HG02571 (cell line): ENCODE measurements around the gene AGO1.
"Not testable (repeated sequence)": the region's sequence is repeated elsewhere in the genome, so short reads cannot be mapped to it uniquely, and the experiment has no call there.

Source experiments
- ATAC-seq: cut with Tn5 transposase; IDR thresholded peaks from one replicate; pipeline ENCODE4 v1.9.1; 2021; ENCODE audit warnings: mild to moderate bottlenecking, moderate library complexity; ENCODE audit not compliant: unreplicated experiment

Gene AGO1

DNA sequence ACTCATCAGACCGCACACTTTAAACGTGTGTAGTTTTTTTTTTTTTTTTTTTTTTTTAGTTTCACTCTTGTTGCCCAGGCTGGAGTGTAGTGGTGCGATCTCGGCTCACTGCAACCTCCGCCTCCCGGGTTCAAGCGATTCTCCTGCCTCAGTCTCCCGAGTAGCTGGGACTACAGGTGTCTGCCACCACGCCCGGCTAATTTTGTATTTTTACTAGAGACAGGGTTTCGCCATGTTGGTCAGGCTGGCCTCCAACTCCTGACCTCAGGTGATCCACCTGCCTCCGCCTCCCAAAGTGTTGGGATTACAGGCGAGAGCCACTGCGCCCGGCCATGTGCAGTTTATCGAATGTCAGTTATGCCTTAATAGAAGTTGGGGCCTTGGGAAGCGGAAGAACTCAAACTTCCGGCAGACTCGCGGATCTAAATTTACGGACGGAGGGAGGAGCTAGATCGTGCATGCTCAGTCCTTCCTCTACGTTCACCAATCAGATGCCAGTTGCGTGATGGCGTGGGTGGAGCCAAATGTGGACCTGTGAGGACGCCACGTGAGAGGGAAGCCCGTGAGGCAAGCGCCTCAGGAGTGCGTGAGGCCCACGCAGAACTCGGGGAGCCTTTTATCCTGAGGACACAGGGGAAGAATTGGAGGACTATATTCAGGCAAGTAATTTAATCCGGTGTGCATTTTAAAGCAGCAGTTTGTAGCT is 13.6 kb upstream of the AGO1 start:
- ATAC-seq: not testable (repeated sequence)

DNA sequence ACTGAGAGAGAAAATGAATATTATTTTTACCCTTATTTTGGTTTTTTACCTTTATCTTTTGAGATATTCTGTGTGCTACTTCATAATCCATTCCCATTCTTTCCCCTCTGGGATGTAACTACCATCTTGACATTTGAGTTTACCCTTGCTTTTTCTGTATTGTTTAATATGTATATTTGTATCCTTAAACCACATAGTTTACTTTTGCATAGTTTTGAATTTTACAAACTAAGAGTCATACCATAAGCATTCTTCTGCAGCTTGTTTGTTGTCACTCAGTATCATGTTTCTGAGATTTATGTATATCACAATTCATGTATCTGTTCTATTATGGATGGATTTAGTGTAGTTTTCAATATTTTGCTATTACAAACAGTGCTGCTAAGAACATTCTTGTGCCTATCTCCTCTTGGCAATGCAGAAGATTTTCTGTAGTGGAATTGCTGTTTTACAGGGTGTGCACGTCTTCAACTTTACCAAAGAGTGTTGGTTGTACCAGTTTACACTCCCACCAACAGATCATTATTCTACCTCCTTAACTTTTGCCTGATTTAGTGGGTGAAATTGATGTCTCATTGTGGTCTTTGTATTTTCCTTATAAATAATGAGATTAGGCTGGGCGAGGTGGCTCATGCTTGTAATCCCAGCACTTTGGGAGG is 12.2 kb upstream of the AGO1 start:
- ATAC-seq: no peak

DNA sequence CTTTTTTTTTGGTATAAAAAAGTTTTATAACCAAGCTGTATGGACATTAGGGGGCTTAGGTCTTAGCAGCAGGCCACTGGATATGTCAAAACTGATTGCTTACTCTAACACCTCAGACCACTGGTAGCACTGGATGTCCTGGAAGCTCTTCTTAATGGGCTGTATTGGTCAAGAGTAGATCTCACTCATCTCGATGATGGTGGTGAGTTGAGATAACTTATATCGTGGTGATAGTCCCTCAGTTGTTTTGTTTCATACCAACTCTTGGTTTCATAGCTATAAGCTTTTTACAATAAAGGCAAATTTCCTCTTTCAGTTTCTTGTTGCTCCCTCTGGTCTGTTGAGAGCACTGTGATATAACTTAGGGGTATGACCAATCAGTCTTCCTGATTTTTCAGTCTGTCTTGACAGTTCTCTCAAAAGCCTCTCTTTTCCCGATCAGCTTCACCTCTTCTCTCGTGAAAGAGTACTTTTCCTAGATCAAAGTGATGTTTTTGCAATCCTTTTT is 9.7 kb upstream of the AGO1 start:
- ATAC-seq: no peak

DNA sequence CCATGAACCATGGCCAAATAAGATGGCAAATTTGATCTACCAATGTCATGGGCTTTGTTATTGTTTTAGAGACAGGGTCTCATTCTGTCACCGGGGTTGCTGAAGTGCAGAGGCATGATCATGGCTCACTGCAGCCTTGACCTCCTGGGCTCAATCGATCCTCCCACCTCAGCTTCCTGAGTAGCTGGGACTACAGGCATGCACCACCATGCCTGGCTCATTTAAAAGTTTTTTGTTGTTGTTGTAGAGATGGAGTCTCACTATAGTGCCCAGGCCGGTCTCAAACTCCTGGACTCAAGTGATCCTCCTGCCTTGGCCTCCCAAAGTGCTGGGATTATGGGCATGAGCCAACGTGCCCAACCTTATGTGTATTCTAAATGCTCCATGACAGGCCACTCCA is 8.9 kb upstream of the AGO1 start:
- ATAC-seq: not testable (repeated sequence)

DNA sequence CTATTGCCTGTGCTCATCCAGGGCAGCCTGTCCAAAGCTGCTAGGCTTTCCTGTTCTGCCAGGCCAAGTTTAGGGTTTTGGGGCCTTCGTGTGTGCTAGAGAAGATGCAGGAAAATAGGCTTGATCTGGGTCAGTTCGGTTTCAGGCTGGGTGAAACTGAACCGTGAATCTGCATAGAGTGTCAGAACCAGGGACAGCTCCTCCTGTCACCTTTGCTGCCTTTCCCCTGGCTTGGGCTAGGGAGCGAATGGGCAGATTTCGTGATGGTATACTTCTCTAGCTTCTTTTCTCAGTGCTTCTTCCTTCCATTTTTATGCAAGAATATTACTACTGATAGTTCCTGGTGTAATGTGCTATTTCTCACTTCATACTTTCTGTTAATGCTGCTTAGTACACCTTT is 6.0 kb upstream of the AGO1 start:
- no peak for ATAC-seq

DNA sequence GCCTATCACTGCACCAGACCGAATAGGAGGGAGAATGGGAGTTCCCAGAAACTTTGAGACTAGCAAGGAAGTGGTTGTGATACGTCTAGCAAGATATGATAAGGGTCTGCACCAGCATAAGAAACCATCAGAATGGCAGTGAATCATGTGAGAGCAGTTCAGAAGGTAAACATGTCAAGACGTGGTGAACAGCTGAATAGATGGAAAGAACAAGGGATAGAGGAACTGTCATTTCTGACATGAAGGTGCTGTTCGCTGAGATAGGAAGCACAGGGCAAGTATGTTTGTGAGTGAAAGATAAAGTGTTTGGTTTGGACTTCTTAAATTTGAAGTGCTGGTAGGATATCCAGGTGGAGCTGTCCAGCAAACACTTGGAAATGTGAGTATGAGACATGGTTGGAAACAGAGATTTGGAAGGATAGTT is 1.1 kb upstream of the AGO1 start:
- ATAC-seq: no peak

DNA sequence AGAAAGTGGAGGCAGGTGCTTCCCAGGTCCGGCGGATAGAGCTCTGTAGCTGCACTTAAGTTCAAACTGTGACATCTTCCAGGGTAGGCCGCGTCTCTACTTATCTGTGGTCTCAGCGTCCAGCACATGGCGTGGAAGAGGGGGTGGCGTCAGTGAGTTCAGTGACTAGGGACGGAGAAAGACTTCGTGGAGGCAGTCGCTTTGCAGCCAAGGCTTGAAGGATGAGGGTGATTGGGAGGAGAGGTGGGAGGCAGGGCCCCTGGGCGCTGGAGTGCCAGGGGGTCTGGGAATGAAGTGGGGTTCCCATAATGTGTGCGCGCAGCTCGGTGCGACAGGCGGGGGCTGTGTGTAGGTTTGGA is 444 bp upstream of the AGO1 start:
- no peak for ATAC-seq

DNA sequence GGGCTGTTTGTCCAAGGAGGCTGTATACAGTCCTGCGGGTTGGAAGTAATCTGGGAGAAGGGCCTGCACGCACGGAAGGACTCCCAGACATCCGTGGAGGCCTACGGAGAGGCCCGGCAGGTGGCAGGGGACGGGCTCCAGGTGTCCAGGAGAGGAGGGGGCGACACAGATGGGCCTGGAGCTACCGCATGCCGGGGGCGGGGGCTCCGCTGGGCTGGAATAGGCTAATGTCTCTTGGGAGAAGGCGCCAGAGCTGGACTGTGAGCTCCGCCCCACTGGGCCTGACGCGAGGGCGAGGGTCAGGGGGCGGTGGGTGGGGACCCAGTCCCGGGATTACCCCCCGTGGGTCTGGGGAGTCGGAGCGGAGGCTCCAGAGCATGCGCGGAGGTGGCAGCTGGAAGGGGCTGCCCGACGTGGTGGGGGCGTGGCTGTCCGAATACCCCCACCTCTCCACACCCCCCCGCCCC is 659 bp downstream of the AGO1 start:
- ATAC-seq: no peak

DNA sequence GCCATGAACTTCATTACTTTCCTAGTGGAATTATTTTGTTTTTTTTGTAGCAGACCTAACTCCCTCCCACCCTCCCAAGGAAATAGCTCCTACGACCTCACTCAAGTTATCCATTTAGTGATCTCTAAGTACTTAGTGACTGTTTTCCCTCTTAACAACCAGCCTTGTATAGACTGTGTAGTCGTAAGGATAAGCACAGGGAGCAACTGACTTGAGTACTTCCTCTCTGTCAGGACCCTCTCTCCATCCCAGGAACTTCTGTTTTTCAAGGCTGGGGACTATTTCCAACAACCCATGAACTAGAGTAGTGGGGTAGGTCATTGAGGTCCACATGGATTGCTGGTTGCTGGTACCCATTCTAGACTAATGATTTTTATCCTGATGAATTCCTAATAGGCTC is 1.9 kb downstream of the AGO1 start:
- no peak for ATAC-seq

DNA sequence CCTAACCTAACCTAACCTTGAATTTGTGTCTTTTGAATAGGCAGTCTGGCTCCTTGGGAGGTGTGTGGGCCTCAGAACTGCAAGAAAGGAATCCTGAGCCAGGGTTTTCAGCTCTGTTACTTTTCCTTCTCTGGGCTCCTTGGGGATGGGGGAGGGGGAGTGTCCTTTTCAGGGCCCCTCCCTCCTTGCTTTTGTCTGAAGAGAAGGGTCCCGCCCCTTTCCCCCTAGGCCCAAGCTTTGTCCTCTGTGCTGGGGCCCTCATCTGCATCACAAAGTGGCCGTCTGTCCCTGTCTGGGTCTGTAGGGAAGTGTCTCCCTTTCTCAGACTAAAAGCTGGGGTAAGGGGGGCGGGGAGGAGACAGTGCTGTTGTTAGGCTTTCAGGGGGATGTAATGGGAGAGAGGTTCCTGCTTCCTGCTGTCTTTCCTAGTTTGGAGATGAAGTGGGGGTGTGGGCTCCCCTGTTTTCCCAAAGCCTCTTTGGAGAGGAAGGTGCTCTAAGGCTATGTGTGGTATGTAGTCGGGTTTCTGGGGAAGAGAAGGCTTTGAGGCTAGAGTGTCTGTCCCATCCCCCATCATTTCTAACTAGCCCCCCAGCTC is 3.1 kb downstream of the AGO1 start:
- no peak for ATAC-seq

DNA sequence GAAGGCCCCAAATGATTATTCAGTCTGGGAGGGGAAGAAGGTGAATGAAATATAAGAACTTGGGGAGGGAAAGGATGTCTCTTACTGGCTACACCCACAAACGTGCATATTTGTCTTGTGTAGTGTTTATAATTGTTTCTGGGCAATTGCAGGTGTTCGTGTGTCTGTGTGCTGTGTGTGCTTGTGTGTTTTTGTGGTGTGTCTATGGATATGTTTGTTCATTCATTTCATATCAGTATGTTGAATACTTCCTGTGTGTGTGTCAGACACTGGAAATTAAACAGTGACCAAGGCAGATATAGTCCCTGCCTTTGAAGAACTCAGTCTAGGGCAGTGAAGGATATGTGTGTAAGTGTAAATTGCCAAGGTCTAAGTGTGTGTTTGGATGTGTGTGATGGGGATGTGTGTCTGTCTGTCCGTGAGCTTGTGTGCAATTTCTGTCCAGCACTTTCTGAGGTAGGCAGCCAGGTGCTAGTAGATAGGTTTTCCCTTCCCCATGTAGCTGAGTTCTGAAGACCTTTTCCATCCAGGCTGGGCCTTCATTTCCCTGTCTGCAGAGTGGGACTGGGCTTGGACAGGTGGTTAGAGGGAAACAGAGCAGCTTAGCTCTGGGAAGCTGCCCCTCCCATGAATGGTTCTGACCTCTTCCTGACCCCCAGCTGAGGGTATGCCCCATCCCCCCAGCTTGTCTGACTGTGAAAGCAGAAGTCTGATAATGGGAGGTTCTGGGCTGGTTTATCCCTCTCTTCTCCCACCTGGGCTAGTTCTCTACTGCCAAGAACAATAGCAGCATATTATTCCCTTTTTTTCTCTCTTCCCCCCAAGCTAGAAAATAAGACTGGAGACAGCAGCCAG is 3.8 kb downstream of the AGO1 start:
- ATAC-seq: no peak

DNA sequence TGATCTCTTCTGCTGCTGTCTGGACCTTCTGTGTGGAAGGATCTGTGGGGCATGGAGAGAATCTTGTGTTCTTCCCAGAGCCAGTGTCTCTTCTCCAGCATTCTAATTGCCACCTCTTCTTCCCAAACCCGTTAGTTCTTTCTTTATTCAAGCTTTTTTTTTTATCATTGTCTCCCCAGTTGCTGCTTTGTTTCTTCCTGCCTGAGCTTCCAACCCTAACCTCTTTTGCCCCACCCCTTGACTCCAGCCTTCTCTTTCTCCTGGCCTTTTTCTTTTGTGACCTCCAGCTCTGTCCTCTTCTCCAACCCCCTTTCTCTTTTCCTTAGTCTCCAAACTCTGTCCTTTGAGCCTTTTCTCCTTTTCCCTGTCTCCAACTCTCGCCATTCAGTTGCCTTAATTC is 4.5 kb downstream of the AGO1 start:
- ATAC-seq: no peak

DNA sequence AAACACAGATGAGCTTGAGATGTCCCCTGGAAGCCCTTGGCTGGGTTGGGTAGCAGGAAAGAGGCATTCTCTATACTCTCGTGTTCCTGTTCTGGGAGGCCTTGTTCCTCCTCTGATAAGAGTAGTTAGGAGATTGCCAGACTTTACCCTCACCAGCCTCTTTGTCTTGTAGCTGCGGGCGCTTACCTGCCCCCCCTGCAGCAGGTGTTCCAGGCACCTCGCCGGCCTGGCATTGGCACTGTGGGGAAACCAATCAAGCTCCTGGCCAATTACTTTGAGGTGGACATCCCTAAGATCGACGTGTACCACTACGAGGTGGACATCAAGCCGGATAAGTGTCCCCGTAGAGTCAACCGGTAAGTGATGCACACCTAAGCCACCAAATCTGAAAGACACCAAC is 5.2 kb downstream of the AGO1 start:
- ATAC-seq: no peak

DNA sequence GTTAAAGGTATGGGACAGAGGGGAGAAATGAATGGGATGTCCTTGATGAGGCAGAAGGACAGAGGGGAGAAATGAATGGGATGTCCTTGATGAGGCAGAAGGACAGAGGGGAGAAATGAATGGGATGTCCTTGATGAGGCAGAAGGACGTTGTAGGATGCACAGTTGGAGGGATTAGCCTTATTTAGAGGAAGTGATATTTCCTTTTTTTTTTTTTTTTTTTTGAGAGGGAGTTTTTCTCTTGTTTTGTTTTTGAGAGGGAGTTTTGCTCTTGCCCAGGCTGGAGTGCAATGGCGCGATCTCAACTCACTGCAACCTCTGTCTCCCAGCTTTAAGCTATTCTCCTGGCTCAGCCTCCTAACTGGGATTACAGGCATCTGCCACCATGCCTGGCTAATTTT is 6.0 kb downstream of the AGO1 start:
- ATAC-seq: not testable (repeated sequence)

DNA sequence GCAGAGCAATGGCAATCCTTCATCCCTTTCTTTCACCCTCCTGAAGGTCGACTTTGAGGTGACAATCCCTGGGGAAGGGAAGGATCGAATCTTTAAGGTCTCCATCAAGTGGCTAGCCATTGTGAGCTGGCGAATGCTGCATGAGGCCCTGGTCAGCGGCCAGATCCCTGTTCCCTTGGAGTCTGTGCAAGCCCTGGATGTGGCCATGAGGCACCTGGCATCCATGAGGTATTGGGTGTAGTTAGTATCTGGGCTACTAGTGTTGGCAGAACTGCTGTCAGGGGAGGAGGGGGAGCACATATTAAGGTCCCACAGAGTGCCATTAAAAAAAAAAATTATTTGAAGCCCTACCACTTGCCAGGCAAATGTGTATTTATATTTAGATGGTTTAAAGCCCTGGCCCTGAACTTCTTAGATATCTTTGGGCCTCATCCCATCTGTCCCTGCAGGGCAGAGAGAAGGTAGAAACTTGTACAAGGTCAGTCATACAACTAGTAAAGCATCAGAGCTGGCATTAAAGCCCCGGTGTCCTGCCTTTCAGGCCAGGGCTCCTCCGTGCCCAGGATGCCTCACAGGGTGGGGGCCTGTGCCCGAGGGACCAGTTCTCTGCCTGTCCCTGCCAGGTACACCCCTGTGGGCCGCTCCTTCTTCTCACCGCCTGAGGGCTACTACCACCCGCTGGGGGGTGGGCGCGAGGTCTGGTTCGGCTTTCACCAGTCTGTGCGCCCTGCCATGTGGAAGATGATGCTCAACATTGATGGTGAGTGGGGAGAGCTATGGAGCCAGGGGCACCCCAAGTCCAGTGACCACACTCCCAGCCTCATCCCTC is 10.3 kb downstream of the AGO1 start:
- ATAC-seq: no peak

DNA sequence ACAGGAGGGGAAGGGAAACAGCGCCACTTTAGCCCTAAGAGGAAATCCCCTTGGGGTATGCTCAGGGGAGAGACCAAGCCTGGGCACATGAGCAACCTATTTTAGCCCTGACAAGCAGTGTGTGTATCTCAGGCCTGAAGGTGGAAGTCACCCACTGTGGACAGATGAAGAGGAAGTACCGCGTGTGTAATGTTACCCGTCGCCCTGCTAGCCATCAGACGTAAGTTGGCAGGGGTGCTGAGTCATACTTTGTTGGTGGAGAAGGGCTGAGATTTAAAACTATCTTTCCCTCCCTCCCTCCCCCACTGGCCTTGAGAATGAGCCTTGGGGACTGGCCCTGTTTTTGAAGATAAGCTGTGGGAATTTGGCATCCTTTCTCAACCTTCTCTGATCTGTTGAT is 11.2 kb downstream of the AGO1 start:
- no peak for ATAC-seq

DNA sequence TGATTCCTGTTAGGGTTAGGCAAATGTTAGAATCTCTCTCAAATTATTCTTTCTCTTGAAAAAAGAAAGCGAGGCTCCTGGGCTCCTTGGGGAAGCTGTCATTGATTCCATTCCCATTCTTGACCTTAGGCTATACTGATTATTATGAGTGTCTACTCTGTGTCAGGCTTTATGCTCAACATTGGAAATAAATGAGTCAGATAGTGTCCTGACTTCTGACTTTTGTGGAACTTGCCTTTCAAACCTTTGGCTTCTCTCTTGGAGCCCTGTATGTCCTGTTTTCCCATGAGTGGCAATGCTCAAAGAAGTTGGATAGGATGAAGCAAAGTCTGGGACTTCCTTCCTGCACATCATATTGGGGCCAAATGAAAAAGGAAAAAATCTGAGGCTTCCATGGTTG is 11.6 kb downstream of the AGO1 start:
- ATAC-seq: no peak

DNA sequence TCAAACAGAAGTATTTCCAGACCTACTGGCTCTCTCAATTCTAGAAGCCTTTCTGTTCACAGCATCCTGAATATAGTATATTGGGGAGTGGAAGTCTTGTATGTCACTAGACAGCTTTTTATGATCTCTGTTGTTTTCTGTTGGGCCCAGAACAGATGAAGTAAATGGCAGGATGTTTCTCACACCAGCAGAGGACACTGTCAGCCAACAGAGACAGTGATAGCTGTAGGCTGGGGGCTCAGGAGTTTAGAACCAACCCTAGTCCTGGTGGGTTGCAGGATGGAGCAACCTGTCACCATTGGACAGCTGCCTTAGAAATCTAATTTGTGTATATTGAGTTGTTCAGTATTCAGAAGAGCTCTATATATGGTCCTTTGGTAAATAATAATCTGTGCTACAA is 16.9 kb downstream of the AGO1 start:
- no peak for ATAC-seq

DNA sequence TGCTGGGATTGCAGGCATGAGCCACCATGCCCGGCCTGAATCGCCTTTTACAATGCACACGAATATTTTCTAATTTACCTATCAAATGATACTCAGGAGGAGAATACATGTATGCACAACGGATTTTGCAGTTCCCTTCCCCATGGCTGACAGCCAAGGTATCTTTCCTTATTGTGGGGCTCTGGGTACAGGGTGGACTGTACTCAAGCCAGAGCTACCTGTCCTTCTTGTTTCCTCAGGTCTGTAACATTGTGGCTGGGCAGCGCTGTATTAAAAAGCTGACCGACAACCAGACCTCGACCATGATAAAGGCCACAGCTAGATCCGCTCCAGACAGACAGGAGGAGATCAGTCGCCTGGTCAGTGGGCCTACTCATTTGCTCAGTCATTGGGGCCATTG is 18.2 kb downstream of the AGO1 start:
- no peak for ATAC-seq

DNA sequence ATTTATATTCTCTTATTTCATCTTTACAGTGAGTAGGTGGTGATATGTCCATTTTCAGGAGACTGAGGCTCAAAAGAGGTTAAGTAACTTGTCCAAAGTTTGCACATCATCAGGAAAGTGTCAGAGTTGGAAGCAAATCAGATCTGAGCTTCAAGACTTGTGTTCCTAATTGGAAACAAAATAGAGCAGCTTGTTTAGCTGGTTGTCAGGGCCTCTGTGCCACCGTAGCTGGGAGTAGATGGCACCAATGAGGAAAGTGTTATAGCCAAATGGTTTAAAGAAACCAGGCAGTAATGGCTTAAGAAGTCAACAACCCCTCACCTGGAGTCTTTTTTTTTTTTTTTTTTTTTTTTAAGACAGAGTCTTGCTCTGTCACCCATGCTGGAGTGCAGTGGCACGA is 19.7 kb downstream of the AGO1 start:
- ATAC-seq: no peak
